GM18505 (cell line): ENCODE measurements around the gene DNAH2.

Experiments
- ATAC-seq: cut with Tn5 transposase; IDR thresholded peaks from one replicate; pipeline ENCODE4 v1.9.1; 2021; ENCODE audit not compliant: unreplicated experiment
- POLR2A ChIP-seq: IDR thresholded peaks from 4 replicates; pipeline ENCODE4 v1.6.1; 2011; ENCODE audit warnings: borderline replicate concordance; ENCODE audit not compliant: insufficient read depth, insufficient read length; ENCODE audit errors: extremely low read depth

The DNAH2 gene

GRCh38 chr17:7850701-7851437 lies 133.3 kb downstream of the DNAH2 start:
- ATAC-seq = no peak
- TF ChIP-seq POLR2A = no peak

DNA sequence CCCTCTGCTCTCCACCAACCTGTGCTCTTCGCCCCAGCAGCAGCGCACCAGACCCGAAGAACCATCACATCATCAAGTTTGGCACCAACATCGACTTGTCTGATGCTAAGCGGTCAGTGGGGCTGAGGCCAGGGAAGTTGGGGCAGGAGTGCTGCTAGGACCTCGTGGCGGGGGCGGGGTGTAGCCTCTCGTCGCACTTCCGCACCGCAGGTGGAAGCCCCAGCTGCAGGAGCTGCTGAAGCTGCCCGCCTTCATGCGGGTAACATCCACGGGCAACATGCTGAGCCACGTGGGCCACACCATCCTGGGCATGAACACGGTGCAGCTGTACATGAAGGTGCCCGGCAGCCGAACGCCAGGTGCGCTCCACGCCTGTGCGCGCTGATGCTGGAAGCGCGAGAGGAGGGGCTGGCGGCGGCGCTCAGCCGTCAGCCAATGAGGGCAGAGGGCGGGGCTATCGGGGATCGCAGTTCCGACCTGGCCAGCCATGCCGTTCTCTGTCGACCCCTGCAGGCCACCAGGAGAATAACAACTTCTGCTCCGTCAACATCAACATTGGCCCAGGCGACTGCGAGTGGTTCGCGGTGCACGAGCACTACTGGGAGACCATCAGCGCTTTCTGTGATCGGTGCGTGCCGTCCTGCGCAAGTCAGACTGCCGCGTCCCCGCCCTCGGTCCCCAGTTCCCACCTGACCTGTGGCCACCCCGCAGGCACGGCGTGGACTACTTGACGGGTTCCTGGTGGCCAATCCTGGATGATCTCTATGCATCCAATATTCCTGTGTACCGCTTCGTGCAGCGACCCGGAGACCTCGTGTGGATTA lies 134.1 kb downstream of the DNAH2 start:
- ATAC-seq = peak; percentile 57
- TF ChIP-seq POLR2A = peak; percentile 58

GRCh38 chr17:7852262-7852670 lies 134.7 kb downstream of the DNAH2 start:
- ATAC-seq = no peak
- peak; percentile 4 for TF ChIP-seq POLR2A

GRCh38 chr17:7852919-7853690 lies 135.6 kb downstream of the DNAH2 start:
- no peak for ATAC-seq
- TF ChIP-seq POLR2A = peak; percentile 2

- no peak for TF ChIP-seq POLR2A
- ATAC-seq = no peak
These were observed 136.1 kb downstream of the DNAH2 start for GRCh38 chr17:7853691-7854038.

GRCh38 chr17:7854078-7854777 lies 136.7 kb downstream of the DNAH2 start:
- TF ChIP-seq POLR2A = no peak
- no peak for ATAC-seq

GRCh38 chr17:7854851-7855659 lies 137.5 kb downstream of the DNAH2 start, which contains the start of gene TMEM88:
TMEM88 (plus strand) TSS chr17:7855066; CDS start chr17:7855075, 9 bp downstream.
- ATAC-seq = no peak
- TF ChIP-seq POLR2A = no peak

- no peak for ATAC-seq
- no peak for TF ChIP-seq POLR2A
These were observed 138.1 kb downstream of the DNAH2 start for GRCh38 chr17:7855660-7856010.

- no peak for ATAC-seq
- TF ChIP-seq POLR2A = no peak
These were observed 138.7 kb downstream of the DNAH2 start for GRCh38 chr17:7856011-7856810.

- peak; percentile 82 for TF ChIP-seq POLR2A
- ATAC-seq = peak; percentile 69
These were observed 139.5 kb downstream of the DNAH2 start, which contains the start of gene NAA38 for GRCh38 chr17:7856811-7857712. NAA38 (minus strand) TSS chr17:7857559; CDS start chr17:7857463, 96 bp downstream.

- ATAC-seq = peak; percentile 27
- no peak for TF ChIP-seq POLR2A
These were observed 140.4 kb downstream of the DNAH2 start, which contains the start of gene CYB5D1 for GRCh38 chr17:7857713-7858521. CYB5D1 (plus strand) TSS chr17:7858003; CDS start chr17:7858135, 132 bp downstream.
